ENCODE results near the gene FOS.

The FOS gene

DNA sequence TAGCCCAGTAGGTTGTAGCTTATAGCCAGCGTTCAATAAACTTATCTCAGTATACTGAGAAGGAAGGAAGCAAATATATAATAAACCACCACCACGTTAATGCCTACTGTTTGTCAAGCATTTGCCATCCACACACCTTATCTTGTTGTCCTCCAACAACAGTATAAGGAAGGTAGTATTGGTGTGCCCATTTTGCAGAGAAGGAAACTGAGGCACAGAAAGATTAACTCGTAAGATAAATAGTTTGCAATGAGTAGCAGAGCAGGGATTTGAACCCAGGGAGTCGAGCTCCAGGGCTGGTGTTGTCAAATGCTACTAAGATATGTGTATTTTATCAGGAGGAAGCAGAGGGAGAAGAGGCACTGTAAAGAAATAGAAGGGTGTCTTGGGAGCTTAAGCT lies 27.8 kb upstream of the FOS start:
- DNase-seq (ENCODE audit: low spot score), result no peak

DNA sequence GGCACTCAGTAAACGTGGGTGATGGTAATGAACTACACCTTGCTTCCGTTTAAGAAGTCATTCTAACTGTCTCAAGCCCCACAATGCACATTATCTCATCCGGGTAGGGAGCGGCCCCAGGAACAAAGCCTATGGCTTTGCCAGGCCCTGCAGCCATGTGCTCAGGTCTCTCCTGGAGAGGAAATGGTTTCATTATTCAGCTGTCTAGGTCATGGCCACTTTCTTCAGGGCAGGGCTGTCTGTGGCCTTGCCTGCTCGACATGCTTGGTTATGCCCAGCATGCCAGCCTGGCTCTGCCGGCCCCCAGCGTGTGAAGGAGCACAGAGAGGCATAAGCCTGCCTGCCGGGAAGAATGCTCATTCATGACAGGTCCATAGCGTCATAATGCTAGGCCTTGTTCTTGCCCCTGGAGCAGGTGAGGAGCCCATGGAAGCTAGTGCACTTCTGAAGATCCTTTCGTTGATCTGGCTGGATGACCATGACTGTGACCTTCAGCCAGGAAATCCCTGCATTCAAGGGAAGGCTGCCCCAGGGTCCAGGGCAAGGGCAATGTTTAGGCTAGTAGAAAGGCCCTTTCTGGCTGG lies 26.3 kb upstream of the FOS start:
- DNase-seq (ENCODE audit: low spot score), result no peak

DNA sequence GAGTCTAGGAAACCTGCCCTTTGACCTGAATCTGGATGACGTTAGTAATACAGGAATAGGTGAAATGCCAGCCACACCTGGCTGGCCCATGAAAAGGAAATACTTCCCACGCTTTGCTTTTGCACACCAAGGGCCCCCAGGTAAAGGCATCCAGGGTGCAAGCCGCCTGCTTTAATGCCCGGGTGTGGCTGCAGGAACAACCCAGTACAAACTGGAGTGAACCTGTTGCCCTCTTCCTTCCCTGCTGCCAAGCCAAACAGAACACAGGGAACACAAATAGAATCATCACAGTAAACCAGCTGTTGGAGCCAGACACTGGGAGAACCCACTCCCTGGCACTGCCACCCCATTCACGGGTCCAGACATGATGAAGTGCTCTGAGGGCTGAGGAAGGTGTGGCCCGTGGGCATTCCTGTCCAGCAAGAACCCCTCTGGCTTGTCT lies 24.2 kb upstream of the FOS start:
- no peak for DNase-seq (ENCODE audit: low spot score)

DNA sequence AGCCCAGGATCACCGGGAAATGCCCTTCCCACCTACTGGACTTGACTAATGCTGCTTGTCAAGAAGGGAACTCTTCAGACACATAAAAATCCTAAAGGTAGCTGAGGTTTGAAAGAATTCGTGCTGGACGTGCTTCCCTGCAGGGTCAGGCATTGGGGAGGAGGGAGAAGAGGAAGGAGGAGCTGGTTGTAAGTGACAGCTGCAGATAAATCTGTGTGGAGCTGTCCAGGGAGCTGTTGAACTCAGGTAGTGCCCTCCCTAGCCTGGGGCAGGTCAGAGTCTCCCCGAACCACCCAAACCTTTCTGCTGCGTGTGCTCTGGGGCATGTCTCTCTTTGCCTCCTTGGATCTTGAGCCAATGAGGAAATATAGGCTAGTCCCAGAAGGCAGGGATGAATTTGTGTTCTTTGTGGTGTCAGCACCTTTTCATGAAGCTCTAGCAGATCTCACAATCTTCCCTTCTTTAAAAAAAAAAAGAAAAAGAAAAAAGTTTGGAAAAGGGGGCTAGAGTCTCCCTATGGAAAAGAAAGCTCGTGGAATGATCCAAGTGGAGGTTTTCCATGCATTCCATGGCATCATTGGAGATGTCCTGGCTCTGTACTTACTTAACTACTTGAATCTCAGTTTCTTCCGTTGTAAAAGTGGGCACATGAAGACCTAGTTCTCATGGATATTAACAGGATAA lies 23.6 kb upstream of the FOS start:
- no peak for DNase-seq (ENCODE audit: low spot score)

DNA sequence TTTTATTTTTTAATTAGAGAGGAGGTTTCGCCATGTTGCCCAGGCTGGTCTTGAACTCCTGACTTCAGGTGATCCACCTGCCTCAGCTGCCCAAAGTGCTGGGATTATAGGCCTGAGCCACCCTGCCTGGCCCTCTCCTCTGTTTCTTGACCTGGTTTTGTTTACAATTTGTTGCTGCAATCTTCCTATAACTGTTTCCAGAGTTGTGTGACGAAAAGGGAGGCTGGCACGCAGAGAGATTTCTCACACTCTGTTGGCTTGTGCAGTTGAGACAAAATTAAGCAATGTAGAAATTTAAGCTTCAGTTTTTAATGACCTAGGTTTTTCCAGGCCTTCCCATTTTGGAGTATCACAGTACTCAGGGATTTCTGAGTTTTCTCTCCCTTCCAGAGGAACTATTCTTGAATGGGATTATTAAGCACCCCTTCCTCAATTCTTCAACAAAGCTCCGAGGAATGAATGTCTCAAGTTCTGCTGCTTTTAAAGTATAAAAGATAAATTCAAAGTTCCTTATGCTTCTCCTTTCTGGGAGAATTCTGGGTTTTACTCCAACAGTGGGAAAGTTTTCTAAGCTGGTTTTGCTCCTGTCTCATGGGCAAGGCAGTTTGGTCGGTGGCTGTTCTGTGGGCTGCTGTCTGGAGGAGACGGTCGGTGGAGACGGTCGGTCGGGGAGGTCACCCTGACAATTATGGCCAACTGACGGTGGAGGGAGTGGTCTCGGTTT lies 20.4 kb upstream of the FOS start:
- DNase-seq (ENCODE audit: low spot score), result no peak

DNA sequence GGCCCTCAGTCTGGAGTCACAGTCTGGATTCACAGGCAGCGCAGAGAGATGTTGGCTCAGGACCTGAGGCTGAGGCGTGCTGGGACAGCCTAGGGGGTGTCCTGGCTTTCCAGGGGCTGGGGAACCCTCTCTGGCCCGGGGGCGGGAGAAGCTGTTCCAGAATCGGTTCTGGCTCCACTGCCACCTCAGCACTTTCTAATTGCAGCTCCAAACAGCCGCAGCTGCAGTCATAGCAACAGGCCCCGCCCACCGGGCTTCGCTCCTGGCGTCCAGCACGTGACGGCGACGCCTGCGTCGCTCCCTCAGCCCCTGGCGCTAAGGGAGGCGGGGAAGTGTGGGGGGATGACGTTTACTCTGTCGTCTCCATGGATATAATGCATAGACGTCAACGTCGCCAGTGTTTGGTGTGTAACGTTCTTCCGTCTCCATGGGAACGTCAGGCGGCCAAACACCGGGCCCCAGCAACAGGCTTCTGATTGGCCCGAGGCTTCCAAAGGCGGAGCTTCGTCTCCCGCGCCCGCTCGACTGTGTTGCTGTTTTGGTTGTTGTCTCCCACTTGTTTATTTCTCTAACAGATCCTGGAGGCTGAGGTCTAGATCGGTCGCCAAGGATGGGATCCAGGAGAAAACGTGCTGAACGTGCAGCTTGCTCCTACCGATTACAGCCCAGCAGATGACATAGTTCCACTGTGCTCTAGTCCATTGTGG lies 19.7 kb upstream of the FOS start:
- DNase-seq (ENCODE audit: low spot score), result peak; percentile 99

DNA sequence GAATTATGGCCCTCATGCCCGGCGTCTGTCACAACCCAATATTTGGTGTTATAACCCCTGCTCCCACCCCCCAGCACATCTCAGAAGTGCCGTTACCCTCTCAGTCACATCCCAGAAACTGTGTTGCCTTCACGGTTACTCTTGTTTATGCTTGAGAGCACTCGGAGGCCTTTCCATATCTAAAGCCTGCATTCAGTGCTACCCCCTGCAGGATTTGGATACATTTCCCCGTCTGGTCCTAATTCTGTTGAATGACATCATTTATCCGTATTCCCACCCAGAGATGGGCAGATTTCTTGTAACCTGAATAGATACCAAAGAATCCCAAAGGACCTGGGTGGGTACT lies 19.1 kb upstream of the FOS start:
- DNase-seq (ENCODE audit: low spot score), result no peak

DNA sequence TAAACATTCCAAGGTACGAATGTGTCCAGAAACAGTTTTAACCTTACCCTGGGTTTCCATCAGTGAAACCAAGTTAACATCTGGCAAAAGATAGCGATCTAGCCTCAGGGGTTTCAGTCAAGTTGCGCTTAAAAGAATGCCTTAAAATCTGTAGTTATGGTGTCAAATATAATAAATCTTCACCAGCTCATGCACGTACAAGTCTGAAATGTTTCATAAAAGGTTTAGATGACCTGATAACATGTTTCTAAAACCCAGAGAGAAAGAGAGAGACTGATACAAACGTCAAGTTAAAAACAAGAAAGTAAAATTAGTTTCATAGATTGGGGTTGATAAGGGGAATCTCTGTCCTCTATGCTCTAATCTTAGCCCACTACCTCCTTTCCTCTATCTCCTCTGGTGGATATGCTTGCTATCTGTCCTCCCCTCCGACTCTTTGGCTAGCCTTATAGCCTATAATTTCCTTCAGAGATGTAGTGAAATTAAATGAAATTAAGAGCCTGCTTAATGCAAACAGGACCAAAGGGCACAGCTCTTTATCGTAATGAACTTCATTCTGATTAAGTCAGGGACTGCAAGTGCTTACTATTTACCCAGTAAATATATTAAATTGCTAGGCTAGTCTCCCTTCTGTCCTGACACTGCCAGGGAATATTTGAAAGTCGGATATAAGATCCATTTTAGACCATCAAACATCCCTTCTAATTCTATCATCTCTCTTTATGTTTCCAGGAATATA lies 18.4 kb upstream of the FOS start:
- no peak for DNase-seq (ENCODE audit: low spot score)

DNA sequence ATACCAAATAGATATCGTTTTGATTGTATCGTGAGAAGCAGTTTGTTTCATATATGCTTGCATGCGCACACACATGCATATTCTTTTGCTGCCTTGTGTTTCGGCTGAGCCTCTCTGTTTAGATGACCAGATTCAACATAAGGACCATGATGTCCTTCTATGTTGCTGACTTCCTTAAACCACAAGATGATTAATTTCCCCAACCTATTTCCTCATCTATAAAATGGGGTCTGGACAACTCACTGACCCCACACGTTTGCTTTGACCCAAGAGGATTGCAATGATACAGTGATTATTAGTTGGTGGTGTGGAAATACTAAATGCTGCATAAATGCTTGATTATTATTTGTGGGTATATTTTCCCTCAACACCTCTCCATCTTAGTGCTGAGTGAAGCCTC lies 16.8 kb upstream of the FOS start:
- no peak for DNase-seq (ENCODE audit: low spot score)

DNA sequence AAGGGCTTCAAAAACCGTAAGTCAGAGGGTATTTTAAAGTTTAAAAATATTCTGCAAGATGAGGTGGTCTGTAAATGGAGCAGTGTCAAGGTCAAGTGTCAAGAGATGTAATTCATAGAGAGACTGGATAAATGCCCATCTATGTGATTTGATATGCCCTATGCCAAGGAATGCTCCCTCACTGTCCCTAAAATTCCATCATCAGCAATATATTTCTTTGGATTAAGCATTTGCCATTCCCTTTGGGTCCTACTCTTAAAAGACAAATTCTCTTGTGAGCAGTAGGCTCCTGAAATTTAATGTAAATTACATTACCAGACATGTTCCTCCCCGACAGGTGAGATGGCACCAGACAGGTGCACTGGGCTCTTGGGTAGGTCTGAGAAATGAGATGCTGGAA lies 16.0 kb upstream of the FOS start:
- no peak for DNase-seq (ENCODE audit: low spot score)

DNA sequence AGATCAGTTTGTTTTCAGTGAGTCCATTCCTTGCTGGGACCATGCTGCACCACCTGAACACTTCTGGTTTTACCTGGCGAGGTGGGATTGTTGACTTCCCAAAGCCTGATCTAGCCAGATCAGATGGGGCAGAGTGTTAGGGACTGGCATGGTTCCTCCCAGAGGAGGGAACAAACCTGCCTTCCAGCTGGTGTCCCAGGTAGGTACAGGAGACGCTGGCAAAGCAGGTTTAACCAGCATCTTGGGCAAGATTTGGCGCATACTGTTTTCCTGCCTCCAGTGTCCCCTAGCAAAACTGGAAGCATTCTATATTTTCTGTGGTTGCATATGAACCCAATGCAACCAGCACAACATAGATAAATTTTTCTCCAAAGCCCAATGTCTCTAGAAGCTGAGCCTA lies 14.6 kb upstream of the FOS start:
- DNase-seq (ENCODE audit: low spot score), result no peak

DNA sequence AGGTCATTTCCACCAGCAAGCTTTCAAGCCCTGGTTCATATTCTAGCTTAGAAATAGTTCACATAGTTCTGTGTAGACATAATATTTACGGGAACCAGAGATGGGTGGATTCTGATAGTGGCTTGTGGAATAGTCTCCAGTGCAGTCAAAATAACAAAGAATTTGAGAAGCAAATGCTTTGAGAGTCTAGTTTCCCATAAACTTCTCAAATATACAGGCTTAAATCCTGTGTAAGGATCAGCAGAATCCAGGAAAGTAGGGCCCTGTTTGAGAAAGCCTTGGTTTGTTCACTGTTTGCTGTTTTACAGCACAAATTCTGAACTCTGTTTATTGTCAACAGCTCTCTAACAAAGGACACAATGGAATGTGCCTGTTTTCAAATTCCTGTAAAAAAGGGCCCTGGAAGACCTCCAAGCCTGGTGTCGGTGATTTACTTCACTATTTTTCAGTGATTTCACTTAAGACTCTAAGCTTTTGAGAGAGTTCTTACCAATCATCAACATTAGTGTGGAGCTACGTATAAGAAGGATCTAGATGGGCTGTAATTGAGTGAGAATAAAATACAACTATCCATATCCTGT lies 11.4 kb upstream of the FOS start:
- DNase-seq (ENCODE audit: low spot score), result no peak

DNA sequence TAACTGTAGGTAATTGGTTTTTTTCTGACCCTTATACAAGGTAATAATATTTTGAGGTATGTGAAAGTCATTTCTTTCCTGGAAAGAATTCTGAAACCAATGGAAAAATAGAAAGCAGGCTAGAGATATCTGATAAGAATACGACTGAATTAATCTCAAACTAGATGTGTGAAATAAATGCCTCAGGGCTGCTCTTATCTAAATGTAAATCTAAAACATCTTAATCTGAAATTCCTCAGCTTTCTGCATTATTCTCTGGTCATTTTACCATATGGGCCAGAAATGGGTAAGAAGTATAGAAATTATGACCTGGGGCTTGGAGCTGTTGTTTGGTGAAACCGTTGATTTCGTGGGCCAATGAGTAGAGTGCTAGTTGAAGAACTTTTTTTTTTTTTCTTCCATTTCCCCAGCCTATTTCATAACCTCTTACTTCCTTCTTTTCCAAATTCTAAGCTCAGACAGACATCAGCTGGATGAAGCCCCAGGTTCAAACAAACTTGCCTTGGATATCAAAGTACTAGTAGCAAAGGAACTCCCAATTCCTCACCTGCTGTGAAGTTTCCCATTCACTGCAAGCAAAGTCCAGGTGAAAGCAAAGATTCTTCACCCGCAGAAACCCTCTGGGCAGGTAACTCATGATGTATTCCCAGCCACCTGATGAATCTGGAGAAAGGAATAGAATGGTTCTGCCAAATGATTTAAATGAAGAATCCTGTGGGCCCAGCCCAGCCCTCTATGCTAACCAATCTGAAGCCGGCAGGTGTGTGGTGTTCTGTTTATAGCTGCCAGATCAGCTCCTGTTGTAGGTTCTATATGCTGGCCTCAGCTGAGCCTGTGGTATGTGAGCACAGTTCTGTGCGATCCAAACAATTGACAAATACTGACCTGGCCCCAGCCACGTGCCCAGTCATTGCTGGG lies 9.7 kb upstream of the FOS start:
- DNase-seq (ENCODE audit: low spot score), result no peak

DNA sequence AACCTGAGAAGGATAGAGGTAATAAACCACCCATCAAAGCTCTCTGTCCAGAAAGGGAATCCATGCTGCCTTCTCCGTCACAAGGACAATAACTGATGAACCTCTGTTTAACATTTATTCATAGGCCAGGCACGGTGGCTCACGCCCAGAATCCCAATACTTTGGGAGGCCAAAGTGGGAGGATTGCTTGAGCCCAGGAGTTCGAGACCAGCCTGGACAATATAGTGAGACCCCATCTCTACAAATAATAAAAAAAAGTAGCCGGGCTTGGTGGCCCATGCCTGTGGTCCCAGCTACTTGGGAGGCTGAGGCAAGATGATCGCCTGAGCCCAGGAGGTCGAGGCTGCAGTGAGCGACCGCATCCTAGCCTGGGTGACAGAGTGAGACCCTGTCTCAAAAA lies 7.1 kb upstream of the FOS start:
- no peak for DNase-seq (ENCODE audit: low spot score)

DNA sequence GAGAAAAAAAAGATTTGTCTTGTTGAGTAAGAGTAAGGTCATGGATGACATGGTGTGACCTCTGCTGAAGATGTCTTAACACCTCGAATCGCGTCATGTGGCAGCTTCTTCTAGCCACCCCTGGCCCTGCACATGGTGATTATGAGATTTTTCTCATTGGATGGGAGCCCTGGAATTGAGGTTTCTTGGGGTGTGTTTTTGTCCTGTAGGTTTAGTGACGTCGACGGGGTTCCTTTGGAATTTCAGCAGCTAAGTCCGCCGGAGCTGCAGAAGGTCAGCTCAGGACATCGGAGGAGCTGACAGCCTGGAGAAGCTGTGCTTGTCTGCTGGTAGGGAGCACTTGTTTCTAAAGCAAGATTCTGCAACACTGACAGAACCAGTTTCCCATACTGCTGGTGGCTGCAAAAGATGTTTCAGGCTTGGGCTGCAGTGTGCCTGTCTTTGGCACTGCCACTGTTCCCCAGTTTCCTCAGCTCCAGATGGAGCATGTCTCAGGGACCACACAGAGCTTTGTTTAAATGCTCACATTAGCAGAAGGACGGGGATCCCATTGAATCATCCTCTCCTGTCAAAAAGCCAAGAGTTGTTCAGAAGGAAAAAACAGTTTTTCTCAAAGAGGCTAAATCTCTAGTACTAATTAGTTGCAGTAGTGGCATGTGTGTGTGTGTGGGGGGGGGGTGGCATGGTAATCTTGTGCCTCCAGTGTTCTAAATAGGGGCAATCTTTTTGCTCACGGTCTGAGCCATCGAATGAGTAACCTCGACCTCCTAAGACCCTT lies 5.2 kb upstream of the FOS start:
- peak; percentile 48 for DNase-seq (ENCODE audit: low spot score)

DNA sequence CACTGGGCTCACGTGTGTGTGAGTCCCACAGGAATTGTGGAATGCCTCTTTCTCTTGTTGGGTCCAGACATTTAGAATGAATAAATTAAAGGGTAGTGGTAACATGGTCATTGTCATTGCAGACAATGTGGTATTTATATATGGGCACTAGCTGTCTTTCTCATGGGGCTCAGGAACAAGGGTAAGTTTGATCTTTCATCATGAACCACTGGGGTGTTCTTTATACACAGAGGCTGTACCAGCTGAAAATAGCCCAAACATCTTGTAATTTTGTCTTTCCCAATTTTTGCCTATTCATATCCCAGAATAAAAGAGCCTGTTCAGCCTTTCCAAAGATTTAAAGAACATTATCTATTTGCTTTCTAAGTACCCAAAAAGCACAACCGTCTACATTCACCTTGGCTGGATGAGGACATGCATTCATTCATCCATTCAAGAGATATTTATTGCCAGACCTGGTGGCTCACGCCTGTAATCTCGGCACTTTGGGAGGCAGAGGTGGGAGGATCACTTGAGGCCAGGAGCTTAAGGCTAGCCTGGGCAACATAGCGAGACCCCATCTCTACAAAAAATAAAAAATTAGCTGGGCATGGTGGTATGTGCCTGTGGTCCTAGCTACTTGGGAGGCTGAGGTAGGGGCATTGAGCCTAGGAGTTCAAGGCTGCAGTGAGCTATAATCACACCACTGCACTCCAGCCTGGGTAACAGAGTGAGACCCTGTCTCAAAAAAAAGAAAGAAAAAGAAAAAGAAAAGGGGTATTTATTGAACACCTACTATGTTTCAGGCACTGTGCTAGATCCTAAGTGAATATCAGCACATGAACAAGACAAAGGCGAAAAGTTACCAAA lies 4.4 kb upstream of the FOS start:
- DNase-seq (ENCODE audit: low spot score), result peak; percentile 80

DNA sequence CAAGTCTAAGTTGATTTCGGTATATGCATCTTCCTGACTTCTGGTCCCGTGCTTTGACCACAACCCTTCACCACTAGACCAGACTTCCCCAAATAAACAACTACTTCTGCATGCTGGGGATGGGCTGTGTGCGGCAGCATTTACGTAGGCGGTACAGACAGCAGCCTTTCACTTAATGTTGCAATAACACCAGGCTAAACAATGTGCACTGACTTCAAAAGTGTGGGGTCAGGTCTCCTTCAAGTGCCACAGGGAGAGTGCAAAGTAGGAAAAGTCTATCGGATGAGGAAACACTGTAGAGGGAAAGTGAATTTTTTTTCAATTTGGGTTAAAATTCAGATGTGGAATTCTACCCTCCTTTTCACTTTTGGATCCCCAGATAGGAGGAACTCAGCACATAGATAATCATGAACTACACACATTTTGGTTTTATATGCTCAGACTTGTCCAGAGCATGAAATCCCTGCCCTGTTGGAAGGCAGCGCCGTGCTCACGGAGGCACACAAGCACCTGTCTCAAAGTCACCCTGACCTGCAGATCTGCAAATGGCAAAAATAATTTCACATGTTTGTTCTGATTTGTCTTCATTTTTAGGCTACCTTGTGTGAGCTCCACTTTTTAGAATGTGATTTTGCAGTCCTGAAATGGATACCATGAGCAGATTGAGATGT lies 3.6 kb upstream of the FOS start:
- no peak for DNase-seq (ENCODE audit: low spot score)

DNA sequence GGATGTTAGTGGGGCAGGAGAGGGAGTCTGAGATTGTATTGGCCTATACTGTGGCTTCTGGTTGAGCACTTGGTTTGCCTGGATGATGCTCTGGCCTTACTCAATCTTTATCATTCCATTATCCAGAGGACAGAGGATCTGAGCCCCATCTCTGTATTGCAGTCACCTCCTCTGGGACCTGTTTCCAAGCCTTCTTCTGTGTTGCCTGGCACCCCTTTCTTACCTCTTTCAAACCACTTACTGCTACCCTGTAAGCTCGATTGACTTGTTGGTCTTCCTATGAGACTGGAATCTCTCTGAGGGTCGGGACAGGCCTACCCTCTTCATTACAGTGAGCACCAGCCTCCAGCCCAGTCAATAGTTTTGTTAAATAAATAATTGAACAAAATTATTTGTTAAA lies 3.0 kb upstream of the FOS start:
- no peak for DNase-seq (ENCODE audit: low spot score)
